HG03135 (cell line): ENCODE results near the gene CATSPER1.
"Not testable (repeated sequence)": the region's sequence is repeated elsewhere in the genome, so short reads cannot be mapped to it uniquely, and the experiment has no call there.

Source experiments
- ATAC-seq: cut with Tn5 transposase; IDR thresholded peaks from one replicate; pipeline ENCODE4 v1.9.1; 2021; ENCODE audit warnings: mild to moderate bottlenecking, moderate library complexity; ENCODE audit not compliant: unreplicated experiment

CATSPER1 gene

GRCh38 chr11:66020618-66021357 is 5.5 kb downstream of the CATSPER1 start:
- no peak for ATAC-seq

DNA sequence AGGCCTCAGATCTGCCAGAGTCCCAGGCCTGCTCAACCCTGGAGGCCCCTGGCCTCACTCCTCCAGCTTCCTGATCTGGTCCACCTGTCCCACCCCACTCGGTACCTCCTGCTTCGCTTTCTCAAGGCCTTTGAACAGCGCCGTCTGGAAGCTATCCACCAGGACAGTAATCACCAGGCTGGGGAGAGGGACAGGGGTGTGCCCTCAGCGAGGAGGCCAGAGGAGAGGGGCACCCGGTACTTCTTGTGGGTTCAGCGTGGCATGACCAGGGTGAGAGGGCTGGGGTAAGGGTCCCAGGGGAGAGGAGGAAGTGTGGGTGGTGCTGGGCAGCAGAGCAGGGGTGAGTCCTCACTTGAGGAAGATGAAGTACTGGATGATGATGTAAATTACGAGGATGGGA is 6.1 kb downstream of the CATSPER1 start:
- no peak for ATAC-seq

DNA sequence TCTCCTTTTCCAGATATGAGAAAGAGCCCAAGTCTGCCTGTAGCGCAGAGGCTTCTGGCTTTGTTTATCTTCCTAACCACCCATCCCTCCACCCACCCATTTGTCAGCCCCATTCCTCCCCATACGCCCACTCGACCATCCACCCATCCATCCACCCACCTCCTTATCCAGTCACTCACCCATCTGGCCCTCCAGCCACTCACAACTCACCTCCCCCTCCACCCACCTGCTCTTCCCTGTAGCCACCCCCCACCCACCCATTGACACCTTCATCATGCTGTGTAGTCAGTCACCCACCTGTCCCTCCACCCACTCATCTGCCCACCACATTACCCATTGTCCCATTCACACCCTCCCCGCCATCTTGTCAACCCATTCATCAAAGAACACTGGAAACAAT is 9.0 kb downstream of the CATSPER1 start:
- ATAC-seq: no peak

DNA sequence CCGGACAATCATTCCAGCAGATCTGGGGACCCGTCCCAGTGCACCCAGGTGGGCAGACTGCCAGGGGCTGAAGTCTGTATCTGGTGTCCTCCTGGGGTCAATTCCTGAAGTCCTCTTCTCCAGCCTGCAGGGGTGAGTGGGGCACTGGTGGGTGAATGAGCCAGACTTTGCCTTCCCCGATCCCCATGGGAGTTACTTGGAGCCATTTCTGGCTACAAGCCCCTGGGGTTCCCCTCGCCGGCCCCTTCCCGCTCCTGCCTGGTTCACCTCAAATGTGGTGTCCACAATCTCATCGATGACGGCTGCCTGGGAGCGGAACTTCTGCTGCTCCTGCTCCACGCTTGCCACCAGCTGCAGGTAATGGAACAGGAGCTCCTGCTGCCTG is 9.5 kb downstream of the CATSPER1 start:
- no peak for ATAC-seq

- ATAC-seq: no peak
Measured at GRCh38 chr11:66015936-66016792, 10.1 kb downstream of the CATSPER1 start.

- ATAC-seq: no peak
Measured at GRCh38 chr11:66015454-66015881, 10.8 kb downstream of the CATSPER1 start.

- no peak for ATAC-seq
Measured at GRCh38 chr11:66014804-66015453, 11.3 kb downstream of the CATSPER1 start.

DNA sequence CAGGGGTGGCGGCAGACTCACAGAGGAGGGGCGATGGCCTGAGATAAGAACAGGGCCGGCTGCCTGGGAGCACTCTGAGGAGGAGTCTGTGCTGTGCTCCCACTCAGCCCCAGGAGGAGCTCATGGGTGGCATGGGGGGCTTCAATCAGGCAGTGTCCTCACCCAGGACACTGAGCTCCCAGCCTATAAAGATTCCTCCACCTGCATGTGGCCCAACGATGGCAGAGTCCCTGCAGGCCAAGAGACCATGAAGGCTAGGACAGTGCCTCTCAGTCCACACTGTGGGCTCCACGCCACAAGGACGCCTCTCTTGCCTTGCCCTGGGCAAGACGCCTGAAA is 12.5 kb downstream of the CATSPER1 start:
- no peak for ATAC-seq

GRCh38 chr11:66012946-66013761 is 13.1 kb downstream of the CATSPER1 start:
- ATAC-seq: no peak

DNA sequence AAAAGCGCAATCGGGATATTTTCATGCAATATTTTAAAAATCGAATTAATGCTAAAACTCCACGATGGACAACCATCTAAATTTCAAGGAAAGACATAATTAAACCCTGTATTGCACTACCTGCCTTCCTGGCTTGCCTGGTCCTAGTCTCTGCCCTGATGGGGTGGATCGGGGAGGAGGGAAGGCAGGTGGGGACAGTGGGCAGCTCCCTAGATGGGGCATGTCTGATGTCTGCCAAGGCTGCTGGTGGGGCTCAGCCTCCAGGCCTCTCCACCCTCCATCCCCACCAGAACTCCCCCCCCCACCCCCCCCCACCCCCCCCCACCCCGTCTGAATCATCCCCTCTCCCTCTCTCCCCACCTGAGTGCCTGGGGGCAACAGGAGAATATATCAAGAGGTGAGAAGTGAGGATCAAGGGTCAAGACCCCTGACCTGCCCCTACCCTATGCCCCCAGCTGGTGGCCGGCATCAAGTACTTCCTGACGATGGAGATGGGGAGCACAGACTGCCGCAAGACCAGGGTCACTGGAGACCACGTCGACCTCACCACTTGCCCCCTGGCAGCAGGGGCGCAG is 13.8 kb downstream of the CATSPER1 start:
- no peak for ATAC-seq

DNA sequence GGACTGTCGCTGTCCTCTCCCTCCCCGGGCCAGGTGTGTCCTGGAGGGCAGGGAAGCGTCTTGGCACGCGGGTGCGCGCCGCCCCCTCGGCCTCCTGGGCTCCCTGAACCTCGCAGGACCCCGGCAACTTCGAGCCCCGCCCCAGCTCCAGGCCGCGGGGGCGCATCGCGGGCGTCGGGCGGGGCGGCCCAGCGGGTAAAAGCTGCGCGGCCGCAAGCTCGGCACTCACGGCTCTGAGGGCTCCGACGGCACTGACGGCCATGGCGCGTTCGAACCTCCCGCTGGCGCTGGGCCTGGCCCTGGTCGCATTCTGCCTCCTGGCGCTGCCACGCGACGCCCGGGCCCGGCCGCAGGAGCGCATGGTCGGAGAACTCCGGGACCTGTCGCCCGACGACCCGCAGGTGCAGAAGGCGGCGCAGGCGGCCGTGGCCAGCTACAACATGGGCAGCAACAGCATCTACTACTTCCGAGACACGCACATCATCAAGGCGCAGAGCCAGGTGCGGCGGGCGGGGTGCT is 14.4 kb downstream of the CATSPER1 start, which contains the start of gene CST6:
TSS of gene CST6 (plus strand) at position 224 of the 519 bp plus-strand sequence. CDS start at position 261, 37 bp downstream.
- ATAC-seq: no peak

DNA sequence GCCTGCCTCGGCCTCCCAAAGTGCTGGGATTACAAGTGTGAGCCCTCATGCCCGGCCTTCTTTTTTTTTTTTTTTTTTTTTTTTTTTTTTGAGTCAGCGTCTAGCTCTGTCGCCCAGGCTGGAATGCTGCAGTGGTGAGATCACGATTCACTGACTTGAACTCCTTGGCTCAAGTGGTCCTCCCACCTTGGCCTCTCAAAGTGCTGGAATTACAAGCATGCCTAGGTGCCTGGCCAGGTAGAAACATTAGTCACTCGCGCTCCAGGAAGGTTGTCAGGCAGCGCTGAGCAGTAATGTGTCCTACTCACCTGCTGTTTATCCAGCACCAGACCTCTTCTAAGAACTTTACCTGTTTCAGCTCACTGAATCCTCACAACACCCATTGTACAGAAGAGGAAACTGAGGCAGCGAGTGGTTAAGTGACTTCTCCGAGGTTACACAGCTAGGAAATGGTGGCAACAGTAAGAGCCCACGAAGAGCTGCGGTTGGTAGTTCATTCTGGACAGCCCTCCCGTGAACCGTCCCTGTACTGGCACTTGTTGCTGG is 15.0 kb downstream of the CATSPER1 start:
- ATAC-seq: no peak

- not testable (repeated sequence) for ATAC-seq
Measured at GRCh38 chr11:66010036-66010435, 16.2 kb downstream of the CATSPER1 start.

GRCh38 chr11:66008468-66009101 is 17.7 kb downstream of the CATSPER1 start:
- ATAC-seq: no peak

DNA sequence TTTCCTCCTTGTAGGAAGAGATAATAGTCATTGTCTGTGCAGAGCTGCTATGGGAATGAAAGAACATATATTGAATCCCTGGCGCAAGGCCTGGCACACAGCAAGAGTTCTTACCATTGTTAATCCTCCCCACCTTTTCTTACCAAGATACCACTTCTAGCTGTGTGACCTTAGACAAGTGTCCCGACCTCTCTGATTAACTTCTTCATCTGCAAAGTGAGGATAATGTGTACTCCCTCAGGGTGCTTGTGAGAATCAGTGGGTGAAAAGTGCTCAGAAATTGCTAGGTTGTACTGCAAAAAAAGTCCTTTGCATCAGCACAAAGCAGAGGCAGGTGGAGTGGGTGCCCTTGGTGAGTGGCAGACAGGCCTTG is 18.2 kb downstream of the CATSPER1 start:
- ATAC-seq: no peak

GRCh38 chr11:66007201-66007634 is 19.1 kb downstream of the CATSPER1 start:
- ATAC-seq: no peak

GRCh38 chr11:66006891-66007176 is 19.4 kb downstream of the CATSPER1 start:
- no peak for ATAC-seq

DNA sequence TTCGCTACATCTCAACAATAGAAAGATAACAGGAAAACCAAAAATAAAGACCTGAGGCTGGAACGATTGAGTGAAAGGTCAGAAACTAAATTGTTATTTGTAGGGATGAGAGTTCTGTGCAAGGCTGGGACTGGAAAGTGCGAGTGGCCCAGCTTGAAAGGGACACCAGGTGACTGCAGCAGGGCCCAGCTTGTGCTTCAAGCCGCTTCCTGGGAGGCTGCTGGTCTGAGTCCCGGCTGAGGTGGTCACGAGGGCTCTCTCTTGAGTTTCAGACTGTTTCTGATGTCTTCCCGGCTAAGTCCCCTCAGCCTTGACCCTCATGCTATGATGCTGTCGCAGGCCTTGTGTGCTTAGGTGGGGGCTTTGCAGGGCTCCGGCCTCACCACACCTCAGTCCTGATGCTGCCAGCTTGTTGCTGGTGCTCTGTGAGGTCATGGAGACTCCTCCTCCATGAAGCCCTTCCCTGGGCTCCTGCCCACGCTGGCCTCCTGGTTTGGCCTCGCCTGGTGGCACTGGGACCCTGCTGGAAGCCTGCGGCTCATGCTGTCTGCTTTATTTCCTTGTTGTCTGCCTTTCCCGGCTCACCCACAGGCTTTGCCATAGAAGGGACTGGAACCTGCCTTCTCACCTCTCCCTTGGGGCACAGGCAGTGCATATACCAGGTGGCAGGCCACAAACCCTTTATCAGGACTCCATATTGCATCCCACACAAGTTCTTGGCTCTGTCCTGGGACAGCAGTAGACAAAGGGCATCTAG is 20.0 kb downstream of the CATSPER1 start:
- no peak for ATAC-seq

GRCh38 chr11:66004186-66004585 is 22.1 kb downstream of the CATSPER1 start:
- ATAC-seq: no peak
